Inferior parietal cortex (tissue), 1 donor: ENCODE data around the gene CCL16.
A peak's percentile ranks its signal among the peaks of the same experiment; 100 is the strongest.

Experiments used
- DNase-seq: peaks from one replicate; pipeline ENCODE4 v3.0.0-alpha.2; 2016; ENCODE audit errors: extremely low spot score

The CCL16 gene

GRCh38 chr17:35986643-35987042 lies 5.3 kb upstream of the CCL16 start, which contains the start of gene CCL14:
CCL14 (minus strand) TSS chr17:35986729; CDS start chr17:35986649, 80 bp downstream.
- DNase-seq = no peak

- no peak for DNase-seq
Measured at GRCh38 chr17:35984140-35984539, 2.8 kb upstream of the CCL16 start.

GRCh38 chr17:35982409-35983191 lies 1.3 kb upstream of the CCL16 start:
- DNase-seq = no peak

GRCh38 chr17:35981908-35982330 lies 622 bp upstream of the CCL16 start:
- no peak for DNase-seq

- no peak for DNase-seq
Measured at GRCh38 chr17:35978346-35978745, 3.0 kb downstream of the CCL16 start.

GRCh38 chr17:35977509-35977908 lies 3.8 kb downstream of the CCL16 start:
- no peak for DNase-seq

GRCh38 chr17:35973333-35974260 lies 7.7 kb downstream of the CCL16 start:
- no peak for DNase-seq

GRCh38 chr17:35972945-35973332 lies 8.4 kb downstream of the CCL16 start:
- DNase-seq = no peak

GRCh38 chr17:35972535-35972934 lies 8.8 kb downstream of the CCL16 start:
- DNase-seq = no peak

GRCh38 chr17:35972066-35972465 lies 9.2 kb downstream of the CCL16 start:
- no peak for DNase-seq

GRCh38 chr17:35969558-35970380 lies 11.5 kb downstream of the CCL16 start:
- DNase-seq = peak; percentile 94

- no peak for DNase-seq
Measured at GRCh38 chr17:35968520-35969054, 12.7 kb downstream of the CCL16 start.

GRCh38 chr17:35965272-35965671 lies 16.0 kb downstream of the CCL16 start:
- DNase-seq = no peak

GRCh38 chr17:35963663-35964062 lies 17.6 kb downstream of the CCL16 start:
- DNase-seq = no peak

GRCh38 chr17:35953720-35954119 lies 27.6 kb downstream of the CCL16 start:
- DNase-seq = no peak

GRCh38 chr17:35949401-35949800 lies 31.9 kb downstream of the CCL16 start:
- no peak for DNase-seq

GRCh38 chr17:35948092-35948491 lies 33.2 kb downstream of the CCL16 start:
- no peak for DNase-seq

- peak; percentile 30 for DNase-seq
Measured at GRCh38 chr17:35947156-35947585, 34.1 kb downstream of the CCL16 start.

GRCh38 chr17:35944151-35944550 lies 37.1 kb downstream of the CCL16 start:
- DNase-seq = no peak

- no peak for DNase-seq
Measured at GRCh38 chr17:35943537-35943936, 37.8 kb downstream of the CCL16 start, which contains the start of gene LYZL6. LYZL6 (minus strand) TSS chr17:35943713; CDS start chr17:35939356, 4,357 bp downstream.

GRCh38 chr17:35942588-35943186 lies 38.6 kb downstream of the CCL16 start:
- DNase-seq = no peak
